GM21619 (cell line): ENCODE results near the gene CPTP.

Experiments used
- ATAC-seq: cut with Tn5 transposase; IDR thresholded peaks from one replicate; pipeline ENCODE4 v1.9.1; 2021; ENCODE audit not compliant: unreplicated experiment

CPTP gene

DNA sequence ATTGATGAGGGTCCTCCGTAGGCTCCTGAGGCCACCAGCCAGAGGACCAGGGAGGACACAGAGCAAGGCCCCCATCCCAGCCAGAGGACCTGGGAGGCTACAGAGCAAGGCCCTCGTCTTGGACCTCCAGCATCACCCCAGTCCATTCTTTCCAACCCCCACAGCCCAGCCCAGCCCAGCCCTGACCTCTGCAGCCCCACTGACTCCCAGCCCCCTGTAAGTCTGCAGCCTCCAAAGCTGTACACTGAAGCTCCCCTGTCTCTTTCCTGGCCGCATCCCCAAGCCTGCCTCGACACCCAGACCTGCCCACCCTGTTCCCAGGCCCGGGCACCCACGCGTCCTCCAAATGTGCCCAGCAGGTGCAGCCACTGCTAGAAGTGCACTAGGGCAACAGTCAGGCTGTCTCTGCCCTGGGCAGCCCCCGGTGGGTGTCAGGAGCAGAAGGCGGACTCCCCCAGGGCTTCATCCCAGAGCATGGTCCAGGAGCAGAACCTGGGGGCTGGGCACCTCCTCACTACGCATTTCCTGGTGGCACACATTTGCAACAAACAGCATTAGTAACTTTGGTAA is 22.5 kb downstream of the CPTP start:
- no peak for ATAC-seq

DNA sequence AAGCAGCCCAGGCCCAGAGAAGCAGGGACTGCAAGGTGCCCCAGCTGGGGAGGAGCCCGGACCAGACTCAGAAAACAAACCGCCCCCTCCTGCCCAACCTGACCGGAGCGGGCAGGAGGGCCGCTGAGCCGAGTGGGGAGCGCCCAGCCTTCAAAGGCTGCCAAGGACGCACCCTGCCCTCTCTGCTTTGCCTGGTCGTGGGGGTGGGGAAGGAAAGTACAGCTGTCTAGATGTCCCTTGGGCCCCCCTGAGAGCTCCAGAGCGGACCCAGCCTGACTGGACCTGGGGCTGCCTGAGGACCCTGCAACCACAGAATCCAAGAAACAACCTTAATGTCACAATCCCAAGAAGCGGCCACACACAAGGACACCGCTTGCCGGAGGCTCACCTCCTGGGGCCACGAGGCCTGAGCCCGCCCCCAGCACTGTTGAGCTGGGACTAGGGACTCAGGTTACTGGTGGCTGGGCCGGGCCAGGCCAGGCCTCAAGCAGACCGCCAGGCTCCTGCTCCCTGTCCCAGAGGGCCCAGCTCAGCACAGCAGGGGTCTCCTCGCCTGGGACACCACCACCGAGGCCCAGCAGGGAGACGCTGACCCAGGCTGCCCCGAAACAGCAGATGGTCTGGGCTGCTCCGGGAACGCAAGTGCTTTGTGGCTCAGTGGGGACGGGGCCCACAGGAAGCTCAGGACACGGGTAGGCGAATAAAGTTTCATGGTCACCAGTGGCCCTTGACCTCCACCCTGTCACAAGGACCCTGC is 23.2 kb downstream of the CPTP start:
- no peak for ATAC-seq

DNA sequence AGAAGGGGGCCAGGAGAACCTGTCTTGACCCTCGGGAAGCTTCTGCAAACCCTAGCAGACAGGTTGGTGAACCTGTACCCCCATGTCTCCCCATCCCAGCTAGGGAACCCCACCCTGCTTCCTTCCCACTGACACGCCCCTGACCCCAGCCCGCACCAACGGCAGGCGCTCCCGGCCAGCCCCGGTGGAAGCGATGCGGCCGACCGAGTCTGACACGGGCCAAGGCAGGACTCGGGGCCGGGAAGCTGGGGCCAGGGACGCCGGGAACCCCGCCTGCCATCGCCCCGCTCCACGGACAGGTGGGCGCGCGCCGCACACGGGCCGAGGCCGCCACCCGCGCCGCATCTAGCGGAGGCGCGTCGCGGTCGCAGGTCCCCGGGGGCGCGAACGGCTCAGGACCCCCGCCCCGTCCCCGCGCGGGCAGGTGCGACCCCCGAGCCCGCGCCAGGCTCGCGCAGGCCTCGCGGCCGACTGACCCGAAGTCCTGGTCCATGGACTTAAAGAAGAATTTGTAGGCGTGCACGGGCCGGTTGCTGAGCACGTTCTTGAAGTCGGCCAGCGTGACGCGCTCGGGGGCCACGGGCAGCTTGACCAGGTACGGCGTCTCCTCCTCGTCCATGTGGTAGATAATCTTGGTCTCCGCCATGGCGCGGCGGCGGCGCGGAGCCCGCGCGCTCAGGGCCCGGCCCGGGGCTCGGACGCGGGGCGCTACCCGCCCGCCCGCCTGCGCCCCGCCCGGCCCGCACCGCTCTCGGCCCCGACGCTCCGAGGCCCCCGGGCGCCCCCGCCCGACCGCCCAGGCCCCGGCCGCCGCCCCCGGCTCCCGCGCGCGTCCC is 24.0 kb downstream of the CPTP start:
- peak; percentile 23 for ATAC-seq

DNA sequence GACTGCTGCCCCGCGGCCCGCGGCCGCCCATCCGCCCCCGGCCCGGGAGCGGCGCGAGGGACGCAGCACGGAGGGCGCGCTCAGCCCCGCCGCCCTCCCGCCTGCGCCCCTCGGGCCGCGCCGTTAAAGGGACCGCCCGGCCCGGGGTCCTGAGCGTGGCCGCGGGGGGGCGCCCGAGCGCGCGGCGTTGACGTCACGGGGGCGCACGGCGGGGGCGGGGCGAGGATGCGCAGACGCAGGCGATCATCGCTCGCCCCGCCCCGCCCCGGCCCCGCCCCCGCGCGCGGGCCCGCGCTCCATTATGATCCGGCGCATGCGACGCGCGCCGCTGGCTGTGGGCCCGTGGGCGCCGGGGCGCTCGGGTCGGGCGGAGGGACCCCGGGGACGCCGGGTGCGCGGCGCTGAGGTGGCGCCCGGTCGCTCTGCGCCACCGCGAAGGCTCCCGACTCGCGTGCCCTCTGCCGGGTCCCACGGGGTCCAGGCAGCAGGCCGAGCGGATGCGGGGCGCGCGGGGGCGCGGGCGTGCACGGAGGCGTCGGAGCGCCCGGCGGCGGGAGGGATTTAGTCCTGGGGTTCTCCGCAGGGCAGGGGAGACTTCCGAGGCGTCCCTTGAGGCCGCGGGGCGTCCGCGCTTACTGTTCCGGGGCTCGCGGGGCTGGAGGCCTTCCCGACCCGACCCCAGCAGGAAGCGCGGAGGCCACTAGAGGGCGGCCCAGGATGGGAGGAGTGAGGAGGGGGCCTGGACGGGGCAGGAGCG is 24.8 kb downstream of the CPTP start, which contains the start of gene DVL1:
Gene DVL1, minus strand, starts transcription at position 163 of the 757 bp plus-strand sequence. CDS start 353 bp downstream, outside the sequence.
- peak; percentile 36 for ATAC-seq

DNA sequence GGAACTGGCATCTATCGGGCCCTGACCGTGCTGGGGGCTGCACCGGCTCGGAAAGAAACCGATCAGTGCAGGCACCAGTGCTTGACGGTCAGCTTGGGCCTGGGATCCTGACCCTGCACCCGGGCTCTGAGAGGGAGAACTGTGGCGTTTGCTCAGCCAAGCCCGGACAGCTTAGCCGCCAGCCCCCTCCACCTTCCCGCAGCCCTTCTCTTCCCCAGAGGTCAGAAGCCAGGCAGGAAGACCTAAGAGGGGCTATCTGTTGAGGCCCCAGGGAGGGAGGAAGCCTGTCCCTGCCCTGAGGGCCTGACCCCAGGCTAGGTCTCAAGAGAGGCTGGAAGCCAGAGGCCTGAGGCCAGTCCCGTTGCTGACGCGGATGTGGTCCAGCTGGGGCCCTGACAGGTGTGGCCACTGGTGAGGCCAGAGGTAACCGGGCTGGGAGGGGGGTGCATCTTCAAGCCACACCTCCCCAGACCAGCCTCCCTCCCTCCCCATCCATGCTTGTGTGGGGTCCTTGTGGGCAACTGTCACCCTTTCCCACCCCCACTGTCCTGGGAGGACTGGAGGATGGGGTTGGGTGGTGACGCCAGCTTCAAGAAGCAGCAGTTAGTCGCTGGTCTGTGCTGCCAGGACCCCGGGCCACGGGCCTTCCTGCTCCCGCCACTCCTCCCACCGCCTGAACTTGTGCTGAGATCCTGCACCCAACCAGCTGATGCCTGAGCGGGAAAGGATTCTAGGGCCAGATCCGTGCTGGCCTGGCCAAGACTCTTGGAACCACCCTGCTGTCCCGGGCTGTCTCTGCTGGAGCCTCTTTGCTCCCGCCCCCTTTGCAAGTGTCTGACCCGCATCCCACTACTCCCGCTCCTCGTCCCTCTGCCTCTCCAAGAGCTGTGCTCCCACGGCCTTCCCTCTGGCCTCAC is 27.2 kb downstream of the CPTP start:
- no peak for ATAC-seq

DNA sequence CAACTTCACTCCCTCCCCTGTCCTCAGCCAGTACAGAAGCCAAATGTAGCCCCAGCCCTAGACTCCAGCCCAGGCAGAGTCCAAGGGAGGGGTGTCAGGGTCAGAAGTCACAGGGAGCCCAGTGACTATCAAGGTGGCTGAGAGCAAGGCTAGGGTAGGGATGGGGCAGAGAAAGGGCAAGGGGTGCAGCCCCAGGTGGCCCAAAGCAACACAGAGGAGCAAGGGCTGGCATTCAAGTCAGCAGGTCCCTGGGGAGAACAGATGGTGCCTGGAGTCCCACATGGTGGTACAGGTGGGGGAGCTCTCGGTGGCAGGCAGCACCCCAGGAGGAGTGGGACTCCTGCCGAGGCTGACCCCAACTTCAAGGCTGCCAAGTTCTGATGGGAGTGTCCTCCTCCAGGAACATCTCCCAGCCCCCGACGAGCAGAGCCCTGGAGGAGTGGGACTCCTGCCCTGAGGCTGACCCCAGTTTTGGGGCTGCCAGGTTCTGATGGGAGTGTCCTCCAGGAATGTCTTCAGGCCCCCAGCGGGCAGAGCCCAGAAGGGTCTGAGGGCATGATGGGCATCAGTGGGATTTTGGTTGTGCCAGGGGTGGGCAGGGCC is 28.3 kb downstream of the CPTP start:
- no peak for ATAC-seq

DNA sequence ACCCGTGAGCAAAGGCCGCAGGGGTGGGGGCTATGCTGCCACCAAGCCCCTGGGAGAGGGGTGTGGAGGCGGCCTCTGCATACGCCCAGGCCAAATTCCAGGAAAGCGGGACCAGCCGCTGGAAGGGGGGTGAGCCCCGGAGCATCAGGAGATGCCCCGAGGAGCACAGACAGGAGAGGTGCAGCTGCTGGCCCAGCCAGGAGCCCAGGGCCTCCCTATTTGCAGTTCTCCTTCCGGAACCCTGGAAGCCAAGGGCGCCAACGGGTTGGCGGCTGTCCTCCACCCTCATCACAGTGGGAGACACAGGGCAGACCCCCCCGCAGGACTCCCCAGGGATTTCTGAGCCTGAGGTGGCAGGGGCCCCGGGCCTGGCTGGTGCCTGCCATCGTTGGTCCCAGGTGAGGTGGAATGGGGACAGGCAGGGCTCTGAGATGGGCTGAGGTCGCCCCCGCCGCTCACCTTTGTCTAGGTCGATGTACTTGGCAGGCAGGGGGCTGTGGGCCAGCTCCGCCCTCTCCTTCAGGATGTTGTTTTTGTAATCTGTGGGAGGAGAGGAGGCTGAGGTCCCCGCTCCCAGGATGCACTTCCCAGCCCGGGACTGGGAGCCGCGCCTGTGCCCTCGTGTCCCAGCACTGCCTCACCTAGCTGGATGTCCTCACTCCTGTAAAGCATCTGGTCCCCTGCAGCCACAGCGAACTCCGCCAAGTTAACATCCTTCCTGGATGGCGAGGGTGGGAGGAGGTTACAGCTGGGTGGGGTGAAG is 29.0 kb downstream of the CPTP start:
- ATAC-seq: no peak

DNA sequence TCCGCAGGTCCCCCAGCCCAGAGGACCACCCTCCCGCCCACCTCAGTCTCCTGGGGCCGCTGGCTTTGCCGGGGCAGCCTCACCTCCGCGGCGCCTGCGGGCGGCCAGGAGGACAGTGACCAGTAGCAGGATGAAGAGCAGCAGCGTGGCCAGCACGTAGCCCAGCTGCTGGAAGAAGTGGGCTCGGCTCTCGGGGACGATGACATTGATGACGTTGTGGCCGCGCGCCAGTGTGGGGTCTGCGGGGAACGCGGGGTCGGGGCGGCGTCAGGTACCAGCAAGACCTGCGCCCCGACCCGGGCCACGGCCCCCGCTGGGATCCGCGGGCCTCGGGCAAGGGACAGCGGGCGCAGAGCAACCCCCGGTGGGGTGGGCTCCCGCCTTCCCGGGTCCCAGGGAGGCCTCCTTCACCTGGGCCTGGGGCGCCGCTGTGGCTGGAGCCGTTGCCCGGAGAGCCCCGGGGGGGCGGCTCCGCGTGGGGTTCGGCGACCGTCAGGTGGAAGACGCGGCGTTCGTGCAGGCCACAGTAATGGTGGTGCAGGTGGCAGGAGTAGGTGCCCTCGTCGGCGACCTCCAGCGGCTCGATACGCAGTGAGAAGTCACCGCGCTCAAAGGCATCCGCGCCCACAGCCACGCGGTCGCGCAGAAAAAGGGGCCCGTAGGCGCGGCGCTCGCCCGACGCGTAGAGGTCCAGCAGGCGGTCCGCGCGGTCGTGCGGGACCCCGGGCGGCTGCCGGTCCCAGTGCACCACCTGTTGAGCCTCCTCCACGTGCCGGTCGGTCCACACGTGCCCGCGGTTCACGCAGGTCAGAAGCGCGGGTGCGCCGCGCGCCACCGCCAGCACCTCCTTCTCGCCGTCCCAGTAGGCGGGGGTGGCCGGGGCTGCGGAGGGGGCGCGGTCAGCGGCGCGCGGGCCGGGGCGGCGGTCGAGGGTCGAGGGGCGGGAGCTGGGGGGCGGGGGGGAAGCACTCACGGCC is 30.0 kb downstream of the CPTP start:
- no peak for ATAC-seq

DNA sequence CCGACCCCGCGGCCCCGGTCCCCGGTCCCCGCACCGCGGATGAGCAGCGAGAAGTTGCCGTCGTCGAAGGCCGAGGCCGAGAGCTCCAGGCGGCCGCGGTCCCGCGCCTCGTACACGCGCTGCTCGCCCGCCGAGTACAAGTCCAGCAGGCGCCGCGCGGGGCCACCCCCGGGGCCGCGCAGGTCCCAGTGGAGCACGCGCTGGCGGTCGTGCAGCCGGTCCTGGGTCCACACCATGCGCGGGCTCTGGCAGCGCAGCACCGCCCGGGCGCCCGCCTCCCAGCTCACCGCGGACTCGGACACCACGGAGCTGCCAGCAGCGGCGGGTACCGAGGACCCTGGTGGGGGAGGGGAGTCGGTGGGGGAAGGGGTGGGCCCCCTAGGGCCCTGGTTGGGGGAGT is 30.8 kb downstream of the CPTP start:
- no peak for ATAC-seq

DNA sequence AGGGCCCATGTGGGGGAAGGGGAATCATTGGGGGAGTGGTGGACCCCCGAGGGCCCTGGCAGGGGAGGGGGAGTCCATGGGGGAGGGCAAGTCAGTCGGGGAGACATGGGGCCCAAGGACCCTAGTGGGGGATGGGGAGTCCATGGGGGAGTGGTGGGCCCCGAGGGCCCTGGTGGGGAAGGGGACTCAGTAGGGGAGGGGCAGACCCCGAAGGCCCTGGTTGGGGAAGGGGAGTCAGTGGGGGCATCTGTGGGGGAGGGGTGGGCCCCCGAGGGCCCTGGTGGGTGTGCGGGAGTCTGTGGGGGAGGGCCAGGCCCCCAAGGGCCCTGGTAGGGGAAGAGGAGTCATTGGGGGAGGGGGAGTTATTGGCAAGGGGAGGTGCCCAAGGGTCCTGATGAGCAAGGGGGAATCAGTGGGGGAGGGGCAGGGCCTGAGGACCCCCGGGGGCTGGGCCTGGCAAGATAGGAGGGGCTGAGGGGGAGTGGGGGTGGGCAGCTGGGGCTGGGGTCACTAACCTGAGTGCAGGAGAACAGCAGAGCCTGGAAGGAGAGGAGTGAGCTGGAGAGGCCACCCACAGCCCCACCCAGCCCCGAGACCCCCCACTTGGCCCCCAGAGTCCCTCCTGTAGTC is 31.7 kb downstream of the CPTP start:
- no peak for ATAC-seq

DNA sequence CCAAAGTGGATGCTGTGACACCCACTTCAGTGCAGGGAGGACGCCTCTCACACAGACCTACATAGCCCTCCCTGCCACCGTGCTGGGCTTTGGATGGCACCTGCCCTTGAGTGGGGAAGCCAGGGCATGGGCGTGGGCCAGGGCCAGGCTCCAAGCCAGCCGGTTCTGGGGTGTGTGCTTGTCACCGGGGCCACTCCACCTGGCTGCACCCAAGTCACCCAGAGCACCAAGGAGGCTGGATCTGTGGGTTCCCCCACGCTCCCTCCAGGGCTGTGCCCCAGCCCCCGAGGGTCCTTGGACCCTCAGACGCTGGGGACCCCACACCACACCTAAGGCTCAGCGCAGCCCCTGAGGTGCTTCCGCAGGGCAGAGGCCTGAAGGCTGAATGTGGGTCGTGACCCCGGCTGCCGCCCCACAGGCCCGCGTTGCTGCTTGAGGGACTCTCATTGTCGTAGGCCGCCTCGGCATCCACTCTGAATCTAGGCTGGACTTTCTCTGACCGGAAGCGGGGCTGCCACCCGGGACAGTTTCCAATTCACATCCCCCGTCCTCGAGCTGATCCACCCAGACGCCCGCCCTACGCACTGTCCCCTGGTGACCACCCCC is 32.3 kb downstream of the CPTP start:
- ATAC-seq: no peak

DNA sequence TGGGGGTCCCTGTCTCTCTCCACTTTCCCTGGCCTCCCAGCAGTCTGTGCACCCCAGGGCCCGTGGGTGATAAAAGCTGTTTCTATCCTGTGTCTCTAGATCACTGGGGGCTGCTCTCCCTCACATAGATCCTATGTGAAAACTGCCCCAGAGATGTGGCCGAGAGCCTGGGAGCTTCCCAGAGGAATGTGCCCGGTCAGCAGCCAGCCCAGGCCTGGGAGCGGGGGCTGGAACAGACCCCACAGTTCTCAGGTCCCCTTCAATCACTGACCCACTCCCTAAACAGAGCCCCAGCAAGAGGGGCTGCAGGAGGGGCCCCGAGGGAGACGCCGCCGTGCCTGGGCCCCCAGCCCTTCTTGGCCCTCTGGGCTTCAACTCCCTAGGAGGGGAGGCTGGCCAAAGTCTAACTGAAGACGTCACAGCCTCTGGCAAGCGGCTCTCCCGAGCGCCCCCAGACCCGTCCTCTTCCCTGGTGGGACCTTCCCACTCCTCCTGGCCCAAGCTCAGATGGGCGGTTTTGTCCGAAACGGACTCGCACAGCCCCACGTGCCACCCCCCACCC is 33.4 kb downstream of the CPTP start:
- no peak for ATAC-seq

DNA sequence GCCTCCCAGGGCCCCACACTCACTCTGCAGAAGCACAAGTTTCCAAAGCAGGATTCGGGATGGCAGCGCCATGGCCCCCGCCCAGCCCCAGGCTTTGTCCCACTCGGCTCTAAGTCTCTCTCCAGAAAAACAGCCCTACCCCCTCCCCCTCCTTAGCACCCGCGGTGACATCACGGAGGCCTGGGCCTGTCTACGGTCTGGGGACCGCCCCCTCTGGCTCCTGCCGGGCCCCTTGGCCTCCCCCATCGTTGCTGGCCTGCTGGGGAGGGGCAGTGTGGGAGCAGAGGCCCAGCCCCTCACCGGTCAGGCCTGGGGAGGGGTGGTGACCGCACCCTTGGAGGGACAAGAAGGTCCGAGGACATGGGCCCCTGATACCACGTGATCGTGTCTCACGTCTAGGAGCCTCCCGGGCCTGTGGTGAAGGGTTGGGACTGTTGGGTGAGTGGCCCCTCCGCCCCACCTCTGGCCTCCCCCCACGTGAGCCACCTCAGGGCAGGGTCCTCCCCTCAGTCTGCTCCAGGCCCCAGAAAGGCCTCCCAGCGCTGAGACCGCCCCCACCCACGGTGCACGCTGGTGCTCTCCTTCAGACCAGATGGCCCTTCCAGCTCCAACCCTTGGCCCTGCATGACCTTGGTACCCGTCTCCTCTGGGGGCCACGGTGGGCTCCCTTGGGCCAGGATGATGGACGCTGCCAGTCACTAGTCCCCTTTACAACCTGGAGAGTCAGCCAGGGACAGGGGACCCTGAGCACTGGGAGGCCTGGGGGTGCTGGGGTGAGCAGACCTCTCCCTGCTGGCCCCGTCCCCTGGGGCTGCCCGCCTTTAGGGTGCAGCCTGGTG is 34.0 kb downstream of the CPTP start, which contains the start of gene MXRA8:
Gene MXRA8, minus strand, starts transcription at position 123 of the 839 bp plus-strand sequence. Its CDS starts 51 bp downstream, at position 72.
- ATAC-seq: no peak

DNA sequence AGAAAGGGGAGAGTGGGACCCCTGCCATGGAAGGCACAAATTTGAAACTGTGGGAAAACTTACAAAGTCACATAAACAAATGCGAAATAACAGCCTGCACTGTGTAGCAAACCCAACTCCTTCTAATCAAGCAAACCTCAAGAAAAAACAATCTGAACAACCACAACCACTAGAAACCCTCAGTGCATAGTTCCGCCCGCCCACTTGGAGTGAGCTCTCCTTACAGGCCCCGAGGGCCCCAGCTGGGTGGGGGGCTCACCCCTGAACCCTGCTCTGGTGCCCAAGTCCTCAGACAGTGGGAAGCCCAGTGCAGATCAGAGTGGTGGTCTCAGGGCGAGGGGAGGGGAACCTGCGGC is 34.7 kb downstream of the CPTP start:
- ATAC-seq: no peak

DNA sequence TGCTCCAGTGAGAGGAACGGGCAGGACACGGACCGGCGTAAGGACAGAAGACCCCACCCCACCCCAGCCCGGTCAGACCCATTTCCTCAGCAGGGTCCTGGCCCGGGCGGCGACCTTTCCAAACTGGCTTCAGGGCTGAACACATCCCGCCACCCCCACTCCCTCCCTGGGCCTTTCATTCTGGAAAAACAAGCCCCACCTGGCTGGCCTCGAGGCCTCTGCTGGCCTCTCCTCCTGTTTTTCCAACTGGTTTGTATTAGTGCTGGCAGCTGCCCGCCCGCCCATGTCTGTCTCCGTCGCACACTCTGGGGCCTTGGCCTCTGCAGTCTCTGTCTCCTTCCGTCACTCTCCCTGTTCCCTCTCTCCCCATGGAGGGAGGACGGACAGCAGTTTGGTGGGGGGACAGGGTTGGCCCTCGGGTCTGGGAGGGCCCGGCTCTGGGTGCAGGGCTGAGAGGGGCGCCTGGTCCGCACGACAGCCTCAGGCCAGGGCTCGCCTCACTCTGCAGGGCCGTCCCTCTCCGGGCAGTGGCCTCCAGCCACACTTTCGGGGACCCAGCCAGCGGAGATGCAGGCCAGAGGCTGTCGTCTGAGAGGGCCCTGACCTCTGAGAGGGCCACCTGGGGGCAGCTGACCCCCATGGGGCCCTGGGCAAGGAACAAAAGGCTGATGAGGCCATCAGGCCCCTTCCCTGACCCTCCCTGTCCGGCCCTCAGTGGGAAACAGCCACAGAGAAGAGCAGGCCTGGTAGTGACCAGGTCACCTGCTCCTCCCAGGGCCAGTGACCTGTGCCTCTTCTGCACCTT is 35.3 kb downstream of the CPTP start:
- ATAC-seq: no peak
